Gastrocnemius medialis (tissue), 4 donors: ENCODE data around the gene CHST8.

Source experiments
- CTCF ChIP-seq, 5 experiments: fragments of 450-650 bp in 3 of 5; fragments of 200-600 bp in 2 of 5; sonication (generic) in 2 of 5; IDR thresholded peaks in 4 of 5; conservative IDR thresholded peaks in 1 of 5; 1 replicate in 4 of 5; 2 replicates in 1 of 5; pipeline ENCODE4 v1.5.1; 2016 to 2019; ENCODE audit warnings: antibody characterized with exemption in 5 of 5, mild to moderate bottlenecking in 3 of 5, moderate library complexity in 3 of 5
- POLR2A ChIP-seq, 2 donors: fragments of 450-650 bp; IDR thresholded peaks; one replicate each; pipeline ENCODE4 v1.6.1; 2017; ENCODE audit warnings: antibody characterized with exemption in 2 of 2, mild to moderate bottlenecking in 2 of 2, moderate library complexity in 2 of 2

- no peak for TF ChIP-seq CTCF (IDR thresholded peaks at IDR 0.05 in 4 of 5, conservative IDR thresholded peaks at IDR 0.05 in 1 of 5)
- no peak for TF ChIP-seq POLR2A (IDR thresholded peaks at IDR 0.05)
Measured at GRCh38 chr19:33731881-33732280, 110.1 kb downstream of the CHST8 start.
